Kidney capillary endothelial cell (primary cell): ENCODE results near the gene GLYR1.
"Not testable (repeated sequence)": the region's sequence is repeated elsewhere in the genome, so short reads cannot be mapped to it uniquely, and the experiment has no call there.

Experiments used
- DNase-seq: peaks from one replicate; pipeline ENCODE4 v3.0.0-alpha.2; 2018; ENCODE audit warnings: low spot score

GLYR1 gene

DNA sequence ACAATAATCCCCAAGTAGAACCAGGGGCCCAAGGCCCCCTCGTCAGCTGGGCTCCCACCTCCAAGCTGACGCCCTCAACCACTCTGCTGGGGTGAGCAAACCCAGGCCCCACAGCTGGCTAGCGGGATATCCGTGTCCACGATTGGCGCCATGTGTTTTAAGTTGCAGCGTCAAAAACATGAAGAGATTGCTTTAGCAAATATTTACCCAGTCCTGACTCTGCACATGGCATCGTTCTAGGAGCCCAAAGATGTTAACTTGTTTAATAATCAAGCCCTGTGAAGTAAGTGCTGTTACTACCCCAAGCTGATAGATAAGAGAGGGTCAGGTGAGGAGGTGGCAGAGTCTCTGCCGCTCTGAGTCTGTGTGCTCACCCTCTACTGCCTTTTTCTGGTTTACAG lies 58.6 kb downstream of the GLYR1 start:
- DNase-seq: no peak

GRCh38 chr16:4787627-4788482 lies 59.2 kb downstream of the GLYR1 start, which contains the start of gene SEPTIN12:
TSS of gene SEPTIN12 (minus strand) at chr16:4788345. CDS start at chr16:4787645, 700 bp downstream.
- DNase-seq: no peak

DNA sequence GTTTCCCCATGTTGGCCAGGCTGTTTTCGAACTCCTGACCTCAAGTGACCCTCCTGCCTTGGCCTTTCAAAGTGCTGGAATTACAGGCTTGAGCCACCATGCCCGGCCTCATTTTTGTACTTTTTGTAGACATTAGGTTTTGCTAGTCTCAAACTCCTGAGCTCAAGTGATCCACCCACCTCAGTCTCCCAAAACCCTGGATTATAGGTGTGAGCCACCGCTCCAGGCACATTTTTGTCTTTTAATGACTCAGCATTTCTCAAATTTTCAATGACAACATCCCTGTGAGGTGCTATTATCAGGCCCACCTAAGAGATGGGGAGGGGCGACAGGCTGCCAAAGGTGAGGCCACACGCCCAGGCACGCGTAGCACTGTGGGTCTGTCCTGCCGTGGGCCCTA lies 60.0 kb downstream of the GLYR1 start:
- no peak for DNase-seq

DNA sequence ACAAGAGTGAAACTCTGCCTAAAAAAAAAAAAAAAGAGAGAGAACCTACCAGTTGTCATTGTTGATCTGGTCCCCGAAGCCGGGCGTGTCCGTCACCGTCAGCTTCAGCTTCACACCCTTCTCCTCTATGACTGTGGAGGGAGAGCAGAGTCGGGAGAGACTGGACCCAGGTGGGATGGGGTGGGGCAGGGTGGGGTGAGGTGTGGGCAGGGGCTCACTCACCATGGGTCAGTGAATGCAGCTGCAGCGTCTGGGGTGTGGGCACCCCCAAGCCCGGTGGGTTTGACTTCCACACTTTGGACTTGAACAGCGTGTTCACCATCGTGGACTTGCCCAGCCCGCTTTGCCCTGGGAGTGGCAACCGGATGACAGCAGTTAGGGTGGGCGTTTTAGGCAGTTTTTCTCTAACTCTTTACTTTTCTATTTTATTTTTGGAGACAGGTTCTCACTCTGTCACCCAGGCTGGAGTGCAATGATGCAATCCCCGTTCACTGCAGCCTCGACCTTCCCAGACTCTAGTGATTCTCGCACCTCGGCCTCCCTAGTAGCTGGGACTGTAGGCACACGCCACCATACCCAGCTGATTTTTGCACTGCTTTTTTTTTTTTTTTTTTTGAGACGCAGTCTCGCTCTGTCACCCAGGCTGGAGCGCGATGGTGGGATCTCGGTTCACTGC lies 61.2 kb downstream of the GLYR1 start:
- DNase-seq: no peak

DNA sequence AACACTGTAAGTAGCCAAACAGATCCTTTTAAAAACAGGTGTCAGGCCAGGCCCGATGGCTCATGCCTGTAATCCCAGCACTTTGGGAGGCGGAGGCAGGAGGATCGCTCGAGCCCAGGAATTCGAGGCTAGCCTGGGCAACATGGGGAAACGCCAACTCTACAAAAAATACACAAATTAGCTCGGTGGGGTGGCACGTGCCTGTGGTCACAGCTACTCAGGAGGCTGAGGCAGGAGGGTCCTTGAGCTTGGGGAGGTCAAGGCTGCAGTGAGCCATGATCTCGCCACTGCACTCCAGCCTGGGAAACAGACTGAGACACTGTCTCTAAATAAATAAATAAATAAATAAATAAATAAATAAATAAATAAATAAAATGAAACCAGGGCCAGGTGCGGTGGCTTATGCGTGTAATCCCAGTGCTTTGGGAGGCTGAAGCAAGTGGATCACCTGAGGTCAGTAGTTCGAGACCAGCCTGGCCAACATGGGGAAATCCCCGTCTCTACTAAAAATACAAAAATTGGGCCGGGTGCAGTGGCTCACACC lies 62.6 kb downstream of the GLYR1 start:
- DNase-seq: not testable (repeated sequence)

DNA sequence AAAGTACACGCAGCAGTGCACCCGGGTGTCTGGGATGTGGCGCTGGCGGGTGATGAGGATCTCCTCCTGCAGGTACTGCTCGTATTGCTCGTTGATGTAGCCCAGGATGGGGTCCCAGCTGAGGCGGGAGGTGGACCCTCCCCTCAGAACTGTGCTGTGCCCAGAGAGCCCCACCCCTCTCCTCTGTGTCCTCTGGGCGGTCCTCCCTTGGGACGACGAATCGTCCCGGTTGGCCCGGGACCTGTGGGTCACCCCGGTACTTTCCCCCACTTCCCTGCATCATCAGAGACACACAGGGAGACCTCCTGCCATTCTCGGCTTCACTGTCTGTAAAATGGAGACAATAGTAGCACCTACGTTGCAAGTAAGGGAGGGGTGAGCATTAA lies 63.1 kb downstream of the GLYR1 start:
- no peak for DNase-seq

DNA sequence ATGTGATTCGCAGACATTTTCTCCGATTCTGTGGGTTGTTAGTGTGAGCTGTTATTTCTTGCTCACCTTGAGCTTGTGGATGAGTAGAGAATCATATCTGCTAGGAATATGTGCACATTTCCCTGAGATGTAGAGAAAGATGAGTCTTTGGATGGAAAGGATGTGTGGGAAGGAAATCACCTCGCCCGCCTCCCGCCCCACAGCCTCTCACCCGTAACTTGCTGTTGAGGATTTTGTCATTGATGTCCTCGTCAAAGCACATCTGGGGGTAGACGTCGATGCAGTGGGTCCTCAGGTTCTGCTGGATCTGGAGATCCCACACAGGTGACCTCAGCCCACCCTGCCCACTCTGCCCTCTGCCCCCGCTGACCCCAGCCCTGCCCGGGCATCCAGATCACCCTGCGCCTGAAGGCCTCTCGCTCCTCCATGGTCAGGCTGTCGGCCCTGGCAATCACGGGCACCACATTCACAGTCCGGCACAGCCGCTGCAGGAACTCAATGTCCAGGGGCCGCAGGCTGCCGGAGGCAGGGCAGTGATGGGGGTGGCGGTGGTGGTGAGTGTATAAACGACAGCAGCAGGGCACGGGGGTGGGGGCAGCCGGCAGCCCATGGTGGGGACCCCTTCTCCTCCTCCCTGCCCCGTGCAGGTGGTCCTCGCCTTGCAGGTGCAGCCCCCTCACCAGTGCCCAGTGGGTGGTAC lies 63.7 kb downstream of the GLYR1 start:
- no peak for DNase-seq

GRCh38 chr16:4780235-4780634 lies 66.9 kb downstream of the GLYR1 start:
- DNase-seq: peak; percentile 12

GRCh38 chr16:4778050-4778392 lies 69.1 kb downstream of the GLYR1 start:
- DNase-seq: no peak

DNA sequence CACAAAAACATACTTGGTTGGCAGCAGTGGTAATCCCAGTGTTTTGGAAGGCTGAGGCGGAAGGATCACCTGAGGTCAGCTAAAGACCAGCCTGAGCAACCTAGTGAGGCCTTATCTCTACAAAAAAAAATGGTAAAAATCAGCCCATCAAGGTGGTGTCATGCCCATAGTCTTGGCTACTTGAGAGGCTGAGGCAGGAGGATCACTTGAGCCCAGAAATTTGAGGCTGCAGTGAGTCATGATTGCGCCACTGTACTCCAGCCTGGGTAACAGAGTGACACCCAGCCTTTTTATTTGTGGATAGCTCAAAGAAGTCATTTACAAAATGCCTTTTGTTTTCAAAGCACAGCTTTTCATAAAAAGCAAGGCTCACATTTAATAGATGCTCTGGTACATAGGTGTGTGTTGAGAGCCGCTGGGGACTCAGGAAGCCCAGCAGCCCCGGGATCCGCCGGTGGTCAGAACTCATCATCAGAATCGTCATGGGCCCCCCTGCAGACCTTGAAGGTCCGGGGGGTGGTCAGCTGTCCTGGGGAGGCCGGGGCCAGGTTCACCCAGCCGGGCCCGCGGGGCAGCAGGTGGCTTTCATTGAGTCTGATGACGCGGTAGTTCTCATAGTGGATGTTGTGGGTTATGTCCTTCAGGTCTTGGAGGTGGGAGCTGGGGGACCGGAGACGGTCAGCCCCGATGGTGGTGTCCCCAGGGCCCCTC lies 69.6 kb downstream of the GLYR1 start:
- no peak for DNase-seq

GRCh38 chr16:4776141-4776705 lies 70.9 kb downstream of the GLYR1 start:
- DNase-seq: no peak

GRCh38 chr16:4775005-4775404 lies 72.1 kb downstream of the GLYR1 start:
- DNase-seq: no peak

DNA sequence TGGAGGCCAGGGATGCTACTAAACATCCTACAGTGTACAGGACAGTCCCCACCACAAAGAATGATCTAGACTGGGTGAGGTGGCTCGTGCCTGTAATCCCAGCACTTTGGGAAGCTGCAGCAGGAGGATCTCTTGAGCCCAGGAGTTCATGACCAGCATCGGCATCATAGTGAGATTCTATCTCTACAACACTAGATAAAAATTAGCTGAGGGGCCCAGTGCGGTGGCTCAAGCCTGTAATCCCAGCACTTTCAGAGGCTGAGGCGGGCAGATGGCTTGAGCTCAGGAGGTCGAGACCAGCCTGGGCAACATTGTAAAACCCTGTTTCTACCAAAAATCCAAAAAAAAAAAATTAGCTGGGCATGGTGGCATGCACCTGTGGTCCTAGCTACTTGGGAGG lies 74.7 kb downstream of the GLYR1 start:
- no peak for DNase-seq

- no peak for DNase-seq
These were observed 75.4 kb downstream of the GLYR1 start for GRCh38 chr16:4771646-4772045.

DNA sequence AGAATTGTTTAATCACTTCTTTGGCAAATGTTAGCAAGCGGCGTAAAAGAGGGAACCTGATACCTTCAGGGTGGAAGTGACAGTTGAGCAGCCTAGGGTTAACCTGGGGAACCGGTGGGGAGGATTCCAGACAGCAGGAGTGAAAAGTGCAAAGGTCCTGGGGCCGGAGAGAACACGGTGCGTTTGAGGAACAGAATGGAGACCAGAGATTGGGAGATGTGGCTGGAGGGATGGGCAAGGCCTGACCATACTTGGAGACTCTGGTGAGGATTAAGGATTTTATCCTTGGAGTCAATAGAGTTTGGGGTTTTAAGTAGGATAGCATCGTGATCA lies 77.8 kb downstream of the GLYR1 start:
- no peak for DNase-seq

DNA sequence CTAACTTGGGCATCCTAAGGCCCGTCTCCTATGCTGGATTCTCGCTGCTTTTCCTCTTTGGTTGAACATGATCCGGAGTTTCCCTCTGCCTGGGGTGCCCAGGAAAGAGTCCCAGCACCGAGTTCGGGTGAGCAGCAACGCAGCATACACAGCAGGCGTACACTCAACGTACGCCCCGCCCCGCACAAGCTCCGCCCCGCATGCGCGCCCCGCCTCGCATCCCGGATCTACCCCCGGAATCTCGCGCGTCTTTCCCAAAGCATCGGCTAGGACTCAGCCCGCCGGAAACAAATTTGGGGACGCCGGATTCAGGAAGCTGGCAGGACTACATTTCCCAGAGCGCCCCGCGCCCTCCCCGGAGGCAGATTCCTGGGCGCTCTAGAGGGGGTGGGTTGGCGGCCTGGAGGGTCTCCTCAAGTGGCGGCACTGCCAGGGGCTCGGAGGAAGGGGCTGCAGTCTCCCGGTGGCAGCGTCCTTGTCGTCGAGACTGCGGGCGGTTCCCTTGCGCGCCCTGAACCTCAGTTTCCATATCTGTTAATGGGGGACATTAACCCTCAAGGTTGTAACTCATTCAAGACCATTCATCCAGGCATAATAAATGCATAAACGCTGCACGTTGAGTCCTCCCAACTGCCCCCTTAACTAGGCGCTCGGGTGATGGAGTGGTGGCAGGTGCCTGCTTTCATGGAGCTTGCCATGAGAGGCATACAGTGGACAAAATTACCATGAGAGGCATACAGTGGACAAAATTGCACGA lies 78.4 kb downstream of the GLYR1 start:
- peak; percentile 86 for DNase-seq

GRCh38 chr16:4767872-4768548 lies 79.1 kb downstream of the GLYR1 start:
- peak; percentile 26 for DNase-seq

GRCh38 chr16:4766875-4767628 lies 80.0 kb downstream of the GLYR1 start, which contains the start of gene ZNF500:
TSS of gene ZNF500 (minus strand) at chr16:4767162. CDS start at chr16:4765978, 1,184 bp downstream.
- DNase-seq: peak; percentile 94
